K562 (cell line): ENCODE measurements around the gene CLEC18C. TPM values are rescaled to one million over a fixed set of nuclear protein-coding genes. Genes with fewer than 3 reads are reported as not detected.
A peak's percentile ranks its signal among the peaks of the same experiment; 100 is the strongest.
"Not testable (repeated sequence)": the region's sequence is repeated elsewhere in the genome, so short reads cannot be mapped to it uniquely, and the experiment has no call there.

Experiments used
- ATAC-seq: fragments of 200-7000 bp; cut with Tn5 transposase; 3 replicates; pipeline ENCODE4 v1.9.1; 2020; ENCODE audit warnings: moderate library complexity
- BruUV-seq: library from RNA; stranded (reverse); fragments of 400-500 nt; replicated peaks from 2 replicates; lab custom pipeline; 2021; lab: Mats Ljungman, UMichigan
- CTCF ChIA-PET: fragments of 300-600 bp; formaldehyde crosslinking; extraction: SDS; loops from one replicate; lab custom pipeline; 2021; ENCODE audit warnings: low intra/inter-chr PET ratio; lab: Yijun Ruan, JAX
- POLR2A ChIA-PET: fragments of 300-600, 350-650 bp; sonication (Branson Sonifier 250); formaldehyde crosslinking; extraction: SDS; loops from one replicate; lab custom pipeline; 2021; ENCODE audit warnings: antibody characterized with exemption, inconsistent platforms; lab: Yijun Ruan, JAX
- DNase-seq, 4 experiments: peaks; one replicate each; pipeline versions ENCODE4 v3.0.0 to v3.0.0-alpha.2; 2011 to 2018; ENCODE audit warnings: low spot score in 3 of 4, mixed read lengths in 3 of 4; ENCODE audit errors: extremely low read depth in 1 of 4
- FAIRE-seq: peaks from 2 replicates; lab custom pipeline; 2011; peaks lifted over from hg19 to GRCh38; lab: Jason Lieb, UNC
- H2AFZ ChIP-seq: 2 replicates; pipeline ENCODE4 v1.6.0; 2011; ENCODE audit warnings: low read depth, low read length, control low read depth, inconsistent platforms
- H3K27ac ChIP-seq: fragments of 200-600 bp; 3 replicates; pipeline ENCODE4 v1.8.0; 2011; ENCODE audit warnings: low read depth, mild to moderate bottlenecking, control low read depth, inconsistent platforms, low read length, moderate library complexity, mixed read lengths; ENCODE audit errors: extremely low read depth
- H3K27me3 ChIP-seq, 2 experiments: fragments of 300-600 bp in 1 of 2; 2 replicates in 1 of 2; 3 replicates in 1 of 2; pipeline versions ENCODE4 v1.6.0 to v1.8.0; 2011; ENCODE audit warnings: inconsistent platforms in 2 of 2, low read length in 2 of 2, mild to moderate bottlenecking in 1 of 2, mixed read lengths in 1 of 2, moderate library complexity in 1 of 2; ENCODE audit not compliant: control insufficient read depth in 2 of 2, insufficient read depth in 2 of 2
- H3K36me3 ChIP-seq: fragments of 300-600 bp; 3 replicates; pipeline ENCODE4 v1.8.0; 2011; ENCODE audit warnings: mild to moderate bottlenecking, low read length, inconsistent platforms; ENCODE audit not compliant: control insufficient read depth, insufficient read depth
- H3K4me1 ChIP-seq, 2 experiments: fragments of 200-600 bp in 1 of 2; replicated peaks in 1 of 2; 2 replicates in 1 of 2; 3 replicates in 1 of 2; pipeline versions ENCODE4 v1.5.1 to v1.8.0; 2011; ENCODE audit warnings: inconsistent platforms in 2 of 2, low read length in 2 of 2, mild to moderate bottlenecking in 1 of 2, mixed read lengths in 1 of 2, moderate library complexity in 1 of 2; ENCODE audit not compliant: control insufficient read depth in 2 of 2, insufficient read depth in 2 of 2
- H3K4me2 ChIP-seq: 2 replicates; pipeline ENCODE4 v1.6.1; 2011; ENCODE audit warnings: low read length, control low read depth, inconsistent platforms, mixed read lengths; ENCODE audit not compliant: insufficient read depth
- H3K4me3 ChIP-seq: fragments of 200-600 bp; sonication (generic), shearing (Covaris generic); 2 replicates; pipeline ENCODE4 v1.5.1; 2016; ENCODE audit warnings: control low read depth, inconsistent platforms
- H3K79me2 ChIP-seq: fragments of 200-600 bp; 3 replicates; pipeline ENCODE4 v1.8.0; 2011; ENCODE audit warnings: low read length, inconsistent platforms; ENCODE audit not compliant: control insufficient read depth, insufficient read depth
- H3K9ac ChIP-seq, 2 experiments: 2 replicates each; pipeline versions ENCODE4 v1.6.0 to v1.6.1; 2011; ENCODE audit warnings: low read depth in 2 of 2, low read length in 2 of 2, control low read depth in 1 of 2, inconsistent platforms in 1 of 2, mild to moderate bottlenecking in 1 of 2, mixed read lengths in 1 of 2; ENCODE audit not compliant: insufficient read depth in 1 of 2
- H3K9me1 ChIP-seq: one replicate; pipeline ENCODE4 v1.6.0; 2011; ENCODE audit warnings: inconsistent platforms, mild to moderate bottlenecking, low read length, moderate library complexity; ENCODE audit not compliant: control insufficient read depth, insufficient read depth
- H3K9me3 ChIP-seq: replicated peaks from 2 replicates; pipeline ENCODE4 v1.5.1; 2011; ENCODE audit warnings: low read depth, low read length, inconsistent platforms; ENCODE audit not compliant: control insufficient read depth, insufficient read depth
- H4K20me1 ChIP-seq: replicated peaks from 2 replicates; pipeline ENCODE4 v1.6.1; 2011; ENCODE audit warnings: low read length, inconsistent platforms, mixed read lengths; ENCODE audit not compliant: control insufficient read depth, insufficient read depth
- BCOR ChIP-seq: fragments of 450-650 bp; IDR thresholded peaks from 2 replicates; pipeline ENCODE4 v1.6.1; 2016
- ESRRA ChIP-seq: fragments of 450-650 bp; IDR thresholded peaks from 2 replicates; pipeline ENCODE4 v1.6.1; 2014; ENCODE audit warnings: low read depth, mild to moderate bottlenecking, moderate library complexity, borderline replicate concordance
- KDM1A ChIP-seq, 2 experiments: fragments of 450-650 bp; IDR thresholded peaks; 2 replicates each; pipeline ENCODE4 v1.6.1; 2016; ENCODE audit warnings: mild to moderate bottlenecking in 2 of 2
- SMARCA5 ChIP-seq: fragments of 450-650 bp; IDR thresholded peaks from 2 replicates; pipeline ENCODE4 v1.6.1; 2016
- WGBS: fragments of 100-300 bp; shearing (Covaris generic); methylation state at CpG from one replicate; pipeline ENCODE4 v1.1.6; 2016; ENCODE audit warnings: low coverage, mixed read lengths; ENCODE audit not compliant: insufficient coverage; ENCODE audit errors: missing lambda C conversion rate; 5-methylcytosine and 5-hydroxymethylcytosine counted together
- in situ Hi-C: fragments of 300-500 bp; cut with MboI; formaldehyde crosslinking; loops from 4 replicates; pipeline ENCODE4 v1.15.0; 2018; ENCODE audit warnings: inconsistent platforms, mixed read lengths
- intact Hi-C: fragments of 100-400 bp; cut with micrococcal nuclease; formaldehyde crosslinking; loops from 2 replicates; pipeline ENCODE4 v1.14.2; 2022
- polyA plus RNA-seq, 8 experiments: library from polyadenylated mRNA; depleted of rRNA in 4 of 8; stranded (reverse) in 5 of 8; unstranded in 3 of 8; fragments of >200 nt; fragmentation: Nextera tagmentation in 2 of 8; fragmentation: Illumina TruSeq in 1 of 8; extraction: Ambion mirVana in 2 of 8; extraction: Trizol in 1 of 8; gene quantifications; 2 replicates each; pipeline versions ENCODE4 v1.2.1 to v1.2.3, GENCODE V29; 2011 to 2014; ENCODE audit warnings: inconsistent platforms in 1 of 8, missing spikeins in 1 of 8
- total RNA-seq, 7 experiments: library from RNA; depleted of rRNA in 6 of 7; stranded (reverse); fragments of >200 nt in 6 of 7; fragmentation: Illumina TruSeq in 2 of 7; extraction: Trizol in 2 of 7; gene quantifications; 2 replicates each; pipeline versions ENCODE4 v1.2.1 to v1.2.3, GENCODE V29; 2011 to 2021; ENCODE audit warnings: low replicate concordance in 1 of 7
- TF ChIP-seq, protein P1 (sequence below): fragments of 450-650 bp; IDR thresholded peaks from 2 replicates; pipeline ENCODE4 v1.6.1; 2016

The CLEC18C gene
- total and polyA plus RNA-seq, 9 of the 15 experiments (the other 6 are each of a cell fraction or from before 2014, with no cell fraction given): 0.06 to 1.0 (median 0.54) TPM; not detected in 2

GRCh38 chr16:70200063-70200462 lies 26.5 kb downstream of the CLEC18C start:
- H3K27ac ChIP-seq, H2AFZ ChIP-seq, in situ Hi-C loops, H3K4me3 ChIP-seq, H3K4me1 ChIP-seq, H3K36me3 ChIP-seq, intact Hi-C loops, H3K9me3 ChIP-seq, H3K9me1 ChIP-seq, H3K79me2 ChIP-seq, H3K4me2 ChIP-seq, CTCF ChIA-PET, DNase-seq, H3K9ac ChIP-seq, ATAC-seq, BruUV-seq, POLR2A ChIA-PET, H3K27me3 ChIP-seq, H4K20me1 ChIP-seq, FAIRE-seq: not testable (repeated sequence)
- TF ChIP-seq, protein P1, sequence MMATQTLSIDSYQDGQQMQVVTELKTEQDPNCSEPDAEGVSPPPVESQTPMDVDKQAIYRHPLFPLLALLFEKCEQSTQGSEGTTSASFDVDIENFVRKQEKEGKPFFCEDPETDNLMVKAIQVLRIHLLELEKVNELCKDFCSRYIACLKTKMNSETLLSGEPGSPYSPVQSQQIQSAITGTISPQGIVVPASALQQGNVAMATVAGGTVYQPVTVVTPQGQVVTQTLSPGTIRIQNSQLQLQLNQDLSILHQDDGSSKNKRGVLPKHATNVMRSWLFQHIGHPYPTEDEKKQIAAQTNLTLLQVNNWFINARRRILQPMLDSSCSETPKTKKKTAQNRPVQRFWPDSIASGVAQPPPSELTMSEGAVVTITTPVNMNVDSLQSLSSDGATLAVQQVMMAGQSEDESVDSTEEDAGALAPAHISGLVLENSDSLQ: peak; percentile 63
- TF ChIP-seq KDM1A (IDR thresholded peaks at IDR 0.05) (peak in 1 of 2 experiments; percentile 38; a peak in 1 of 4 replicates), SMARCA5 (peak; percentile 19; the same call in 1 of the 2 replicates), ESRRA (peak; percentile 98), BCOR (peak; percentile 28; the same call in 1 of the 2 replicates)
- WGBS: 11% methylated on average over 6 of the region's 8 CpGs

DNA sequence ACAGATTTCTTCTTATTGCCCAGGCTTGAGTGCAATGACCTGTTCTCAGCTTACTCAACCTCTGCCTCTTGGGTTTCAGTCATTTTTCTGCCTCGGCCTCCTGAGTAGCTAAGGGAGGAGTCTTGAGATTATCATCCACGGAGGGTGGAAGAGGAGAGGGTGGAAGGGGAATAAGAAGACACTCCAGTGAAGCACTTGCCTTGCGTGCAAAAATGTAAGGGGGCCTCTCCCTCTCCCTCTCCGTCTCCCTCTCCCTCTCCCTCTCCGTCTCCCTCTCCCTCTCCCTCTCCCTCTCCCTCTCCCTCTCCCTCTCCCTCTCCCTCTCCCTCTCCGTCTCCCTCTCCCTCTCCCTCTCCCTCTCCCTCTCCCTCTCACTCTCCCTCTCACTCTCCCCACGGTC lies 29.9 kb downstream of the CLEC18C start:
- H3K79me2 ChIP-seq, H3K9me1 ChIP-seq, intact Hi-C loops, POLR2A ChIA-PET, H3K9ac ChIP-seq, H3K36me3 ChIP-seq, DNase-seq, FAIRE-seq, BruUV-seq, ATAC-seq, H2AFZ ChIP-seq, H3K27ac ChIP-seq, H3K4me2 ChIP-seq, H3K4me3 ChIP-seq, H3K27me3 ChIP-seq, in situ Hi-C loops, H3K9me3 ChIP-seq, CTCF ChIA-PET, H3K4me1 ChIP-seq, H4K20me1 ChIP-seq: not testable (repeated sequence)
- 11% methylated on average over 4 of the region's 7 CpGs for WGBS

GRCh38 chr16:70204010-70204409 lies 30.4 kb downstream of the CLEC18C start:
- H3K27ac ChIP-seq: not testable (repeated sequence)

More at GRCh38 chr16:70204010-70204409, 30.4 kb downstream of the CLEC18C start:
- POLR2A ChIA-PET, FAIRE-seq, intact Hi-C loops, H3K9me1 ChIP-seq, H3K36me3 ChIP-seq, H3K9me3 ChIP-seq, H3K4me1 ChIP-seq, H3K27me3 ChIP-seq, DNase-seq, H3K4me3 ChIP-seq, ATAC-seq, H4K20me1 ChIP-seq, in situ Hi-C loops, H3K79me2 ChIP-seq, CTCF ChIA-PET, BruUV-seq, H2AFZ ChIP-seq, H3K9ac ChIP-seq, H3K4me2 ChIP-seq: not testable (repeated sequence)
- WGBS: 84% methylated on average over 4 of the region's 29 CpGs
